ENCODE results near the gene MACROD2.

MACROD2 gene

DNA sequence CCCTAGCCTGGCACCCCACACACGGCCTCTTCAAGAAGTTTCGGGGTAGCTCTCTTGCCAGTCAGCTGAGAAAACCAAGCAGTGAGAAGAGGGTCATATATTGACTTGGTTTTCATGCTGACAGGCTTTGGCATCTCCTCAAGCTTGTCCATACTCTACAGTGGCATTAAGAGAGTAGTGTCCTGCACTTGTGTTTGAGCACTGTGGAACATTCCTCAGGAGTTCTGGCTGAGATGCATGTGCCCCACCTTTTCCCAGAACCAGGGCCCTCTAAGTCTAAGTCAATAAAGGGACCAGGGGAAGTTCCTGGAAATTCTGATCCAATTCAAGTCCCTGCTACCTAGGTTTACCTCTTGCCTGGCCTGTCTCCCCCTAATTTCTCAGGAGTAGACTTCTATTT, 886.2 kb downstream of the MACROD2 start:
- Histone ChIP-seq H3K27ac (ENCODE audit: low read depth, low read length) (no peak overlapping the region), H3K9ac (ENCODE audit: low read length) (no peak overlapping the region), H3K9me3 (ENCODE audit: insufficient read depth, low read length) (no peaks in the 10 kb centered on the region; the same call in 1 of the 2 replicates), H2AFZ (ENCODE audit: low read depth, low read length, severe bottlenecking) (no peak overlapping the region), H3K79me2 (ENCODE audit: insufficient read depth, low read length) (no peaks in the 10 kb centered on the region), H3K9me2 (replicated peaks; ENCODE audit: insufficient read depth, low read length) (no peaks in the 10 kb centered on the region), H4K20me1 (ENCODE audit: low read depth, low read length) (no peaks in the 10 kb centered on the region), H3K4me3 (ENCODE audit: insufficient read depth, low read length, poor library complexity, severe bottlenecking) (no peak overlapping the region), H3F3A (ENCODE audit: insufficient read depth) (no peaks in the 10 kb centered on the region), H3K36me3 (ENCODE audit: low read length) (no peaks in the 10 kb centered on the region), H3K4me2 (ENCODE audit: low read depth, low read length, poor library complexity, severe bottlenecking) (no peak overlapping the region), H3K27me3 (ENCODE audit: low read length) (no peaks in the 10 kb centered on the region)
- no peak for TF ChIP-seq EZH2phosphoT487 (conservative IDR thresholded peaks at IDR 0.05; ENCODE audit: low read length)
- no peak for TF ChIP-seq CTCF (IDR thresholded peaks at IDR 0.05; ENCODE audit: insufficient read depth, low read length, poor library complexity, severe bottlenecking)

DNA sequence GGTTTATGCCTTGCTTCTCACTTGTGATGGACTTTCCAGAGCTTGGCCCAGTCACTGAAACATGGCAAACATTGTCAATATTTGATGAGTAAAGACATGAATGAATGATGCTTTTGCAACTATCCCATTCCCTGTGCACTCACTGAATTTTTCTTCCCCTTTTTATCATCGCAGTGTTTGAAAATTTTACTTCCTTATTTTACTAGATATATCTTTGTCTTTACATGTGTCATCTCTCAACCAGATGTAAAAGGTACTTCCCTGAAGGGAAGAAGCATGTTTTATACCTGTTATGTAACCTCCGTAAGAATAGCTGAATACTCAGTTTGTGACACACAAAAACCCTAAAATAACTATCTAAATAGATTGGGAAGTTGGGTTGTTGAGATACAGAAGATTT, 886.8 kb downstream of the MACROD2 start:
- Histone ChIP-seq H3K27ac (ENCODE audit: low read depth, low read length) (no peak overlapping the region), H3K36me3 (ENCODE audit: low read length) (no peaks in the 10 kb centered on the region), H3K9me3 (ENCODE audit: insufficient read depth, low read length) (no peaks in the 10 kb centered on the region), H3K9ac (ENCODE audit: low read length) (no peak overlapping the region), H4K20me1 (ENCODE audit: low read depth, low read length) (no peaks in the 10 kb centered on the region), H3K4me3 (ENCODE audit: insufficient read depth, low read length, poor library complexity, severe bottlenecking) (no peak overlapping the region), H2AFZ (ENCODE audit: low read depth, low read length, severe bottlenecking) (no peak overlapping the region), H3K79me2 (ENCODE audit: insufficient read depth, low read length) (no peaks in the 10 kb centered on the region), H3K4me2 (ENCODE audit: low read depth, low read length, poor library complexity, severe bottlenecking) (no peak overlapping the region), H3K27me3 (ENCODE audit: low read length) (no peaks in the 10 kb centered on the region), H3F3A (ENCODE audit: insufficient read depth) (no peaks in the 10 kb centered on the region), H3K9me2 (replicated peaks; ENCODE audit: insufficient read depth, low read length) (no peaks in the 10 kb centered on the region)
- TF ChIP-seq EZH2phosphoT487 (conservative IDR thresholded peaks at IDR 0.05; ENCODE audit: low read length): no peak
- TF ChIP-seq CTCF (IDR thresholded peaks at IDR 0.05; ENCODE audit: insufficient read depth, low read length, poor library complexity, severe bottlenecking): no peak

- no peaks in the 10 kb centered on the region for H4K20me1 ChIP-seq (ENCODE audit: low read depth, low read length)
- no peak overlapping the region for H3K4me3 ChIP-seq (ENCODE audit: insufficient read depth, low read length, poor library complexity, severe bottlenecking)
- TF ChIP-seq CTCF (IDR thresholded peaks at IDR 0.05; ENCODE audit: insufficient read depth, low read length, poor library complexity, severe bottlenecking) (no peak), EZH2phosphoT487 (conservative IDR thresholded peaks at IDR 0.05; ENCODE audit: low read length) (no peak)
Observed at GRCh38 chr20:14882846-14883245, 887.5 kb downstream of the MACROD2 start.

More at GRCh38 chr20:14882846-14883245, 887.5 kb downstream of the MACROD2 start:
- Histone ChIP-seq H3K27me3 (ENCODE audit: low read length) (no peaks in the 10 kb centered on the region), H3K9ac (ENCODE audit: low read length) (no peak overlapping the region), H3F3A (ENCODE audit: insufficient read depth) (no peaks in the 10 kb centered on the region), H3K27ac (ENCODE audit: low read depth, low read length) (no peak overlapping the region), H3K4me2 (ENCODE audit: low read depth, low read length, poor library complexity, severe bottlenecking) (no peak overlapping the region), H2AFZ (ENCODE audit: low read depth, low read length, severe bottlenecking) (no peak overlapping the region), H3K79me2 (ENCODE audit: insufficient read depth, low read length) (no peaks in the 10 kb centered on the region), H3K36me3 (ENCODE audit: low read length) (no peaks in the 10 kb centered on the region), H3K9me3 (ENCODE audit: insufficient read depth, low read length) (no peaks in the 10 kb centered on the region), H3K9me2 (replicated peaks; ENCODE audit: insufficient read depth, low read length) (no peaks in the 10 kb centered on the region)
